Left colon (tissue), 2 donors: Measurements from ENCODE around the gene VGF. TPM values are rescaled to one million over a fixed set of nuclear protein-coding genes. Genes with fewer than 3 reads are reported as not detected.

Source experiments
- microRNA-seq, 2 donors: library from miRNA; unstranded; fragments of <30 nt; microRNA quantifications; one replicate each; pipeline versions ENCODE4 v1.1.0 to v1.2.0, GENCODE V29; 2020
- total RNA-seq, 2 donors: library from RNA; stranded (reverse); fragmentation: NEBNext Ultra II Directional; extraction: Animal tissue kit (Norgen Biotek cat#: 25700); gene quantifications; one replicate each; pipeline ENCODE4 v1.2.1, GENCODE V29; 2021
- donor health status: DM: no; HTN: no; CAD: no.
- donor health status: DM: yes; HTN: yes; CAD: no.

Gene VGF
- total RNA-seq, 2 donors from 2014 or later, result 0.40 to 0.73 TPM

Small RNAs within 50 kb of the gene (microRNA-seq; reads per million reads assigned to microRNA genes)
- gene MIR4653, result 0 to 0.53 reads per million in 2 donors

Other genes with a start within 250 kb of the VGF start
- 100 to 1,000 TPM; 144 to 185 TPM for gene MUC3A, start 216.0 kb downstream of the VGF start, total RNA-seq
- gene MUC12, start 196.0 kb downstream of the VGF start, total RNA-seq, result 1,000 to 10,000 TPM in 1 of 2 donors, 100 to 1,000 TPM in 1; 428 to 2,027 TPM
- gene MUC17, start 145.5 kb downstream of the VGF start, total RNA-seq, result 10 to 100 TPM; 12.1 to 42.2 TPM
- 10 to 100 TPM; 36.2 to 43.3 TPM for gene TRIM56, start 80.1 kb downstream of the VGF start, total RNA-seq
- 1 to 10 TPM; 1.8 to 3.1 TPM for gene SERPINE1, start 38.5 kb downstream of the VGF start, total RNA-seq
- 10 to 100 TPM; 70.5 to 84.8 TPM for gene AP1S1, start 11.1 kb downstream of the VGF start, total RNA-seq
- not detected for gene NAT16, start 14.7 kb upstream of the VGF start, total RNA-seq
- 10 to 100 TPM; 43.1 to 62.4 TPM for gene MOGAT3, start 35.5 kb upstream of the VGF start, total RNA-seq
- gene PLOD3, start 52.0 kb upstream of the VGF start, total RNA-seq, result 10 to 100 TPM; 81.9 to 85.9 TPM
- gene ZNHIT1, start 52.6 kb upstream of the VGF start, total RNA-seq, result 10 to 100 TPM; 85.3 to 92.9 TPM
- gene CLDN15, start 72.2 kb upstream of the VGF start, total RNA-seq, result 10 to 100 TPM; 22.1 to 30.8 TPM
- gene FIS1, start 79.5 kb upstream of the VGF start, total RNA-seq, result 100 to 1,000 TPM; 150 to 156 TPM
- 1 to 10 TPM; 6.0 to 9.1 TPM for gene IFT22, start 156.2 kb upstream of the VGF start, total RNA-seq
- gene COL26A1, start 197.3 kb upstream of the VGF start, total RNA-seq, result not detected